Natural killer cell (primary cell): Measurements from ENCODE around the gene ST8SIA2. TPM values are rescaled to one million over a fixed set of nuclear protein-coding genes. Genes with fewer than 3 reads are reported as not detected.

ENCODE experiments used
- ATAC-seq, 3 donors: fragments of 150-1000 bp in 2 of 3; fragments of 200-7000 bp in 1 of 3; cut with Tn5 transposase; 1 replicate in 1 of 3; 2 replicates in 2 of 3; pipeline ENCODE4 v1.10.0; 2021; ENCODE audit warnings: mild to moderate bottlenecking in 2 of 3, moderate library complexity in 2 of 3
- DNase-seq, 2 donors: peaks; one replicate each; pipeline versions ENCODE4 v3.0.0 to v3.0.0-alpha.2; 2013 to 2021; ENCODE audit warnings: mixed read lengths in 1 of 2
- H3K27ac ChIP-seq: one replicate; pipeline ENCODE4 v1.5.1; 2013; ENCODE audit warnings: mild to moderate bottlenecking, low read length
- H3K27me3 ChIP-seq: one replicate; pipeline ENCODE4 v1.6.1; 2013; ENCODE audit warnings: low read length; ENCODE audit not compliant: control insufficient read depth, insufficient read depth
- H3K36me3 ChIP-seq: one replicate; pipeline ENCODE4 v1.6.1; 2013; ENCODE audit warnings: low read length; ENCODE audit not compliant: control insufficient read depth, insufficient read depth
- H3K4me1 ChIP-seq: one replicate; pipeline ENCODE4 v1.6.1; 2013; ENCODE audit warnings: low read length; ENCODE audit not compliant: control insufficient read depth, insufficient read depth
- H3K4me3 ChIP-seq: one replicate; pipeline ENCODE4 v1.5.1; 2013; ENCODE audit warnings: low read length
- H3K9me3 ChIP-seq: one replicate; pipeline ENCODE4 v1.6.1; 2013; ENCODE audit warnings: low read length; ENCODE audit not compliant: control insufficient read depth, insufficient read depth
- H3K27ac Mint-ChIP-seq, 2 donors: one replicate each; pipeline ENCODE4 v1.8.0; 2022; ENCODE audit warnings: mild to moderate bottlenecking in 2 of 2, mixed read lengths in 2 of 2, moderate library complexity in 1 of 2
- H3K27me3 Mint-ChIP-seq, 2 donors: one replicate each; pipeline ENCODE4 v1.8.0; 2022; ENCODE audit warnings: low read depth in 2 of 2, mixed read lengths in 2 of 2
- H3K36me3 Mint-ChIP-seq: one replicate; pipeline ENCODE4 v1.8.0; 2022; ENCODE audit warnings: mixed read lengths
- H3K4me1 Mint-ChIP-seq, 2 donors: one replicate each; pipeline ENCODE4 v1.8.0; 2022; ENCODE audit warnings: mixed read lengths in 2 of 2
- H3K4me3 Mint-ChIP-seq: one replicate; pipeline ENCODE4 v1.8.0; 2022; ENCODE audit warnings: mild to moderate bottlenecking, moderate library complexity, mixed read lengths
- H3K9me3 Mint-ChIP-seq, 2 donors: one replicate each; pipeline ENCODE4 v1.8.0; 2022; ENCODE audit warnings: mixed read lengths in 2 of 2
- CTCF ChIP-seq: fragments of 200-600 bp; IDR thresholded peaks from one replicate; pipeline ENCODE4 v1.8.0; 2022; ENCODE audit warnings: antibody characterized with exemption
- WGBS: methylation state at CpG from one replicate; pipeline ENCODE4 v1.1.7; 2013; ENCODE audit warnings: missing lambda C conversion rate; ENCODE audit not compliant: insufficient coverage; 5-methylcytosine and 5-hydroxymethylcytosine counted together
- intact Hi-C: fragments of 100-400 bp; cut with micrococcal nuclease; formaldehyde crosslinking; loops from one replicate; pipeline ENCODE4 v1.14.2; 2022
- total RNA-seq, 4 donors: library from RNA; stranded (reverse); fragments of 120-200 nt in 1 of 4; gene quantifications; one replicate each; pipeline versions ENCODE4 v1.2.3 to v1.2.4, GENCODE V29; 2013 to 2022

ST8SIA2 gene
- total RNA-seq, 3 donors from 2014 or later (not counting 1 experiment from before 2014, with no cell fraction given) = not detected

- Mint-ChIP-seq H3K9me3 (no peaks in the 10 kb centered on the region), H3K27me3 (peaks cover 13 to 37% of the 10 kb centered on the region in 2 donors), H3K4me1 (no peaks in the 10 kb centered on the region), H3K4me3 (no peak overlapping the region), H3K27ac (no peak overlapping the region), H3K36me3 (no peaks in the 10 kb centered on the region)
- Histone ChIP-seq H3K27ac (no peak overlapping the region), H3K36me3 (no peaks in the 10 kb centered on the region), H3K27me3 (no peaks in the 10 kb centered on the region), H3K4me1 (no peaks in the 10 kb centered on the region), H3K4me3 (no peak overlapping the region), H3K9me3 (no peaks in the 10 kb centered on the region)
- DNase-seq = no peak
- ATAC-seq = no peak
- WGBS = 80% methylated on average over 5 of the region's 5 CpGs
- TF ChIP-seq CTCF = no peak
- intact Hi-C loops = no loop called here
Observed at GRCh38 chr15:92405942-92406341, 12.3 kb downstream of the ST8SIA2 start.

GRCh38 chr15:92407321-92407720, 13.6 kb downstream of the ST8SIA2 start:
- intact Hi-C loops = no loop called here
- DNase-seq (no peak), ATAC-seq (no peak)
- H3K9me3 Mint-ChIP-seq = no peaks in the 10 kb centered on the region
- no peaks in the 10 kb centered on the region for H3K4me1 Mint-ChIP-seq
- TF ChIP-seq CTCF = no peak
- Histone ChIP-seq H3K27ac (no peak overlapping the region), H3K9me3 (no peaks in the 10 kb centered on the region), H3K4me1 (no peaks in the 10 kb centered on the region), H3K27me3 (no peaks in the 10 kb centered on the region), H3K36me3 (no peaks in the 10 kb centered on the region), H3K4me3 (no peak overlapping the region)
- 90% methylated on average over 6 of the region's 6 CpGs for WGBS
- H3K27me3 Mint-ChIP-seq = peaks cover 18 to 42% of the 10 kb centered on the region in 2 donors
- H3K36me3 Mint-ChIP-seq = no peaks in the 10 kb centered on the region
- H3K27ac Mint-ChIP-seq = no peak overlapping the region
- no peak overlapping the region for H3K4me3 Mint-ChIP-seq

- Histone ChIP-seq H3K9me3 (no peaks in the 10 kb centered on the region), H3K36me3 (no peaks in the 10 kb centered on the region), H3K27me3 (no peaks in the 10 kb centered on the region), H3K4me1 (no peaks in the 10 kb centered on the region), H3K4me3 (no peak overlapping the region), H3K27ac (no peak overlapping the region)
- Mint-ChIP-seq H3K27me3 (peaks cover 18 to 36% of the 10 kb centered on the region in 2 donors), H3K4me3 (no peak overlapping the region), H3K36me3 (no peaks in the 10 kb centered on the region), H3K27ac (no peak overlapping the region), H3K4me1 (no peaks in the 10 kb centered on the region), H3K9me3 (no peaks in the 10 kb centered on the region)
- intact Hi-C loops = no loop called here
- 74% methylated on average over 5 of the region's 5 CpGs for WGBS
- ATAC-seq (no peak), DNase-seq (no peak)
- no peak for TF ChIP-seq CTCF
Observed at GRCh38 chr15:92407916-92408315, 14.2 kb downstream of the ST8SIA2 start.

GRCh38 chr15:92409006-92409405, 15.3 kb downstream of the ST8SIA2 start:
- no peak for ATAC-seq
- no peak overlapping the region for H3K4me3 Mint-ChIP-seq
- intact Hi-C loops = no loop called here

More at GRCh38 chr15:92409006-92409405, 15.3 kb downstream of the ST8SIA2 start:
- no peaks in the 10 kb centered on the region for H3K36me3 ChIP-seq
- H3K9me3 ChIP-seq = no peaks in the 10 kb centered on the region
- Mint-ChIP-seq H3K27ac (no peak overlapping the region), H3K9me3 (no peaks in the 10 kb centered on the region), H3K4me1 (no peaks in the 10 kb centered on the region), H3K36me3 (no peaks in the 10 kb centered on the region), H3K27me3 (peaks cover 15 to 29% of the 10 kb centered on the region in 2 donors)
- DNase-seq = no peak
- H3K27ac ChIP-seq = no peak overlapping the region
- no peak for TF ChIP-seq CTCF
- H3K27me3 ChIP-seq = no peaks in the 10 kb centered on the region
- no peaks in the 10 kb centered on the region for H3K4me1 ChIP-seq
- H3K4me3 ChIP-seq = no peak overlapping the region
- 93% methylated on average over 5 of the region's 5 CpGs for WGBS
